PC-9 (cell line): ENCODE results near the gene CELF4. TPM values are rescaled to one million over a fixed set of nuclear protein-coding genes. Genes with fewer than 3 reads are reported as not detected.

Source experiments
- BruUV-seq: library from RNA; stranded (reverse); fragments of 400-500 nt; replicated peaks from 2 replicates; lab custom pipeline; 2021; lab: Mats Ljungman, UMichigan
- CTCF ChIA-PET: fragments of 300-600 bp; sonication (Branson Sonifier 250); formaldehyde crosslinking; loops from one replicate; lab custom pipeline; 2022; ENCODE audit warnings: antibody characterized with exemption; lab: Charles Lee
- POLR2A ChIA-PET: fragments of 300-600 bp; sonication (Branson Sonifier 250); formaldehyde crosslinking; loops from one replicate; lab custom pipeline; 2022; ENCODE audit warnings: antibody characterized with exemption; ENCODE audit not compliant: unreplicated experiment; lab: Charles Lee
- DNase-seq, 2 experiments: peaks; one replicate each; pipeline versions ENCODE4 v3.0.0 to v3.0.0-alpha.2; 2015 to 2022; ENCODE audit warnings: mixed read lengths in 1 of 2
- H2AFZ ChIP-seq: fragments of 200-600 bp; sonication (generic); 2 replicates; pipeline ENCODE4 v1.8.1; 2017; ENCODE audit warnings: antibody characterized with exemption
- H3F3A ChIP-seq: fragments of 200-600 bp; sonication (generic); 2 replicates; pipeline ENCODE4 v1.8.1; 2017; ENCODE audit warnings: antibody characterized with exemption, mild to moderate bottlenecking, low read depth; ENCODE audit not compliant: insufficient read depth
- H3K27ac ChIP-seq: fragments of 200-600 bp; sonication (generic); 2 replicates; pipeline ENCODE4 v1.6.1; 2016; ENCODE audit warnings: mixed run types
- H3K27me3 ChIP-seq: fragments of 200-600 bp; sonication (generic); 2 replicates; pipeline ENCODE4 v1.6.1; 2016; ENCODE audit warnings: low read depth, mixed run types; ENCODE audit not compliant: insufficient read depth
- H3K36me3 ChIP-seq: fragments of 200-600 bp; sonication (generic); 2 replicates; pipeline ENCODE4 v1.6.1; 2016; ENCODE audit warnings: low read depth, mixed run types
- H3K4me1 ChIP-seq: fragments of 200-600 bp; sonication (generic); replicated peaks from 2 replicates; pipeline ENCODE4 v1.6.1; 2016; ENCODE audit warnings: mixed run types; ENCODE audit not compliant: insufficient read depth
- H3K4me2 ChIP-seq: fragments of 200-600 bp; sonication (generic); 2 replicates; pipeline ENCODE4 v1.6.1; 2017; ENCODE audit warnings: mixed run types
- H3K4me3 ChIP-seq: fragments of 200-600 bp; sonication (generic); 2 replicates; pipeline ENCODE4 v1.6.1; 2016; ENCODE audit warnings: mixed run types
- H3K79me2 ChIP-seq: fragments of 200-600 bp; sonication (generic); 2 replicates; pipeline ENCODE4 v1.6.1; 2017; ENCODE audit warnings: low read depth, mixed run types
- H3K9me2 ChIP-seq: fragments of 200-600 bp; sonication (generic); 2 replicates; pipeline ENCODE4 v1.8.1; 2017; ENCODE audit warnings: mild to moderate bottlenecking; ENCODE audit not compliant: insufficient read depth
- H3K9me3 ChIP-seq: fragments of 200-600 bp; sonication (generic); 2 replicates; pipeline ENCODE4 v1.8.1; 2016; ENCODE audit warnings: low read depth; ENCODE audit not compliant: insufficient read depth
- H4K20me1 ChIP-seq: fragments of 200-600 bp; sonication (generic); 2 replicates; pipeline ENCODE4 v1.8.1; 2017; ENCODE audit not compliant: insufficient read depth
- EZH2 ChIP-seq: fragments of 200-600 bp; sonication (generic); IDR thresholded peaks from 2 replicates; pipeline ENCODE4 v1.8.0; 2017; ENCODE audit warnings: antibody characterized with exemption, low read depth
- intact Hi-C: fragments of 100-400 bp; cut with micrococcal nuclease; formaldehyde crosslinking; loops from one replicate; pipeline ENCODE4 v1.10.0; 2022; ENCODE audit not compliant: unreplicated experiment
- total RNA-seq: library from RNA; stranded (reverse); gene quantifications from 2 replicates; pipeline ENCODE4 v1.2.3, GENCODE V29; 2021
- TF ChIP-seq, protein P1 (sequence below): fragments of 200-600 bp; sonication (generic); conservative IDR thresholded peaks from 2 replicates; pipeline ENCODE4 v1.6.1; 2017; ENCODE audit warnings: mixed run types, antibody characterized with exemption, mild to moderate bottlenecking, moderate library complexity

Gene CELF4
- total RNA-seq, 1 experiment from 2014 or later, result 1.2 TPM

GRCh38 chr18:37322492-37323035, 243.0 kb downstream of the CELF4 start:
- BruUV-seq, result no TSS peak
- no peak overlapping the region for H3K4me2 ChIP-seq
- H3K4me1 ChIP-seq, result no peaks in the 10 kb centered on the region
- no peaks in the 10 kb centered on the region for H3K36me3 ChIP-seq
- H3K9me3 ChIP-seq, result no peaks in the 10 kb centered on the region
- no peak overlapping the region for H2AFZ ChIP-seq
- H3K9me2 ChIP-seq, result no peaks in the 10 kb centered on the region
- H3K27me3 ChIP-seq, result no peaks in the 10 kb centered on the region
- no peaks in the 10 kb centered on the region for H4K20me1 ChIP-seq
- no peaks in the 10 kb centered on the region for H3F3A ChIP-seq
- peak in 1 of 2 experiments; percentile 14 for DNase-seq
- ChIA-PET CTCF (no interaction called here), POLR2A (no interaction called here)
- TF ChIP-seq, protein P1, sequence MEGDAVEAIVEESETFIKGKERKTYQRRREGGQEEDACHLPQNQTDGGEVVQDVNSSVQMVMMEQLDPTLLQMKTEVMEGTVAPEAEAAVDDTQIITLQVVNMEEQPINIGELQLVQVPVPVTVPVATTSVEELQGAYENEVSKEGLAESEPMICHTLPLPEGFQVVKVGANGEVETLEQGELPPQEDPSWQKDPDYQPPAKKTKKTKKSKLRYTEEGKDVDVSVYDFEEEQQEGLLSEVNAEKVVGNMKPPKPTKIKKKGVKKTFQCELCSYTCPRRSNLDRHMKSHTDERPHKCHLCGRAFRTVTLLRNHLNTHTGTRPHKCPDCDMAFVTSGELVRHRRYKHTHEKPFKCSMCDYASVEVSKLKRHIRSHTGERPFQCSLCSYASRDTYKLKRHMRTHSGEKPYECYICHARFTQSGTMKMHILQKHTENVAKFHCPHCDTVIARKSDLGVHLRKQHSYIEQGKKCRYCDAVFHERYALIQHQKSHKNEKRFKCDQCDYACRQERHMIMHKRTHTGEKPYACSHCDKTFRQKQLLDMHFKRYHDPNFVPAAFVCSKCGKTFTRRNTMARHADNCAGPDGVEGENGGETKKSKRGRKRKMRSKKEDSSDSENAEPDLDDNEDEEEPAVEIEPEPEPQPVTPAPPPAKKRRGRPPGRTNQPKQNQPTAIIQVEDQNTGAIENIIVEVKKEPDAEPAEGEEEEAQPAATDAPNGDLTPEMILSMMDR, result peak; percentile 67
- no peak for TF ChIP-seq EZH2
- no peak overlapping the region for H3K27ac ChIP-seq
- H3K79me2 ChIP-seq, result no peaks in the 10 kb centered on the region
- H3K4me3 ChIP-seq, result no peak overlapping the region
- intact Hi-C loops, result no loop called here

- no peaks in the 10 kb centered on the region for H3K79me2 ChIP-seq
- BruUV-seq, result no TSS peak
- ChIA-PET POLR2A (no interaction called here), CTCF (interaction anchor here (0.7 kb wide), 1 partner anchor 71 kb away, joined by 10 read pairs; no protein-coding TSS in a partner anchor)
- no peaks in the 10 kb centered on the region for H3K9me2 ChIP-seq
- no peaks in the 10 kb centered on the region for H3F3A ChIP-seq
- DNase-seq, result no peak
- H3K27ac ChIP-seq, result no peak overlapping the region
- intact Hi-C loops, result no loop called here
- H2AFZ ChIP-seq, result no peak overlapping the region
- TF ChIP-seq, protein P1, result no peak
- no peak for TF ChIP-seq EZH2
- H3K4me1 ChIP-seq, result no peaks in the 10 kb centered on the region
- no peaks in the 10 kb centered on the region for H4K20me1 ChIP-seq
- no peak overlapping the region for H3K4me3 ChIP-seq
- H3K4me2 ChIP-seq, result no peak overlapping the region
- no peaks in the 10 kb centered on the region for H3K36me3 ChIP-seq
- H3K27me3 ChIP-seq, result no peaks in the 10 kb centered on the region
- no peaks in the 10 kb centered on the region for H3K9me3 ChIP-seq
Measured at GRCh38 chr18:37321582-37322491, 243.8 kb downstream of the CELF4 start.

DNA sequence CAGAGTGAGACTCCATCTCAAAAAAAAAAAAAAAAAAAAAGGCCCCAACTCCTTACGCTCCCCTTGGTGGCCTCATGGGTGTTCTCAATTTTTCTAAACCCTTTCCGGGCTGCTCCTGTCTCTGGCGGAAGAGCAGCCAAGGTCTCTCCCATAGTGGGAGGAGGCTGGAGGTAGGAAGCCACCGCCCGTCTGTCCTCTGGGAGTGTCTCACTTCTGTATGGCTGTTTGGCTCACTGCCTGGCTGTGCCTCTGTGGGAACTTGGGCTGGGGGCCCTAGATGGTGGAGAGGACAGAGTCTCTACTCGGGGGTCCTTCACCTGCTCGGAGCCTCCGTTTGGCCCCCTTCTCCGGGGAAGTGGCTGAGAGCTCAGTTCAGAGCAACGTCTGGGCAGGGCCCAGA, 245.3 kb downstream of the CELF4 start:
- no peak overlapping the region for H3K4me3 ChIP-seq
- H3K9me3 ChIP-seq, result no peaks in the 10 kb centered on the region
- no peaks in the 10 kb centered on the region for H3K9me2 ChIP-seq
- intact Hi-C loops, result no loop called here
- TF ChIP-seq, protein P1, result no peak
- no peak for TF ChIP-seq EZH2
- no TSS peak for BruUV-seq
- H2AFZ ChIP-seq, result no peak overlapping the region
- H3K79me2 ChIP-seq, result no peaks in the 10 kb centered on the region
- no peak overlapping the region for H3K4me2 ChIP-seq
- DNase-seq, result no peak
- CTCF ChIA-PET, result no interaction called here
- H4K20me1 ChIP-seq, result no peaks in the 10 kb centered on the region
- H3F3A ChIP-seq, result no peaks in the 10 kb centered on the region
- POLR2A ChIA-PET, result no interaction called here
- H3K4me1 ChIP-seq, result no peaks in the 10 kb centered on the region
- no peaks in the 10 kb centered on the region for H3K36me3 ChIP-seq
- no peak overlapping the region for H3K27ac ChIP-seq
- no peaks in the 10 kb centered on the region for H3K27me3 ChIP-seq
